Vagina (tissue), 2 donors: ENCODE measurements around the gene RAD1.

Source experiments
- CTCF ChIP-seq, 3 experiments: fragments of 450-650 bp in 2 of 3; fragments of 200-600 bp in 1 of 3; sonication (generic) in 1 of 3; IDR thresholded peaks; one replicate each; pipeline ENCODE4 v1.5.1; 2017 to 2019; ENCODE audit warnings: antibody characterized with exemption in 3 of 3, mild to moderate bottlenecking in 2 of 3, moderate library complexity in 2 of 3
- POLR2A ChIP-seq, 2 donors: fragments of 450-650 bp; IDR thresholded peaks; one replicate each; pipeline ENCODE4 v1.6.1; 2017; ENCODE audit warnings: antibody characterized with exemption in 2 of 2, mild to moderate bottlenecking in 2 of 2, moderate library complexity in 2 of 2
- POLR2AphosphoS5 ChIP-seq, 2 donors: sonication (generic); formaldehyde crosslinking; IDR thresholded peaks; one replicate each; pipeline ENCODE4 v1.9.0; 2017; ENCODE audit warnings: antibody characterized with exemption in 2 of 2, mild to moderate bottlenecking in 2 of 2, low read depth in 1 of 2; ENCODE audit not compliant: insufficient read depth in 1 of 2

GRCh38 chr5:34892414-34892813, 22.9 kb downstream of the RAD1 start:
- no peak for TF ChIP-seq CTCF (IDR thresholded peaks at IDR 0.05)
- TF ChIP-seq POLR2AphosphoS5 (IDR thresholded peaks at IDR 0.05; ENCODE audit: insufficient read depth in 1 of 2, low read depth in 1 of 2): no peak
- TF ChIP-seq POLR2A (IDR thresholded peaks at IDR 0.05): no peak
